Neural cell (in vitro differentiated cells): ENCODE measurements around the gene ERP44. TPM values are rescaled to one million over a fixed set of nuclear protein-coding genes. Genes with fewer than 3 reads are reported as not detected.

Experiments used
- H2AFZ ChIP-seq: fragments of 200-600, 300-800 bp; sonication (generic), shearing (Covaris generic); 2 replicates; pipeline ENCODE4 v1.6.0; 2014; ENCODE audit warnings: low read depth, mild to moderate bottlenecking, antibody characterized with exemption, low read length, moderate library complexity
- H3F3A ChIP-seq: fragments of 200-600 bp; shearing (Covaris generic); 2 replicates; pipeline ENCODE4 v1.6.1; 2016; ENCODE audit warnings: mild to moderate bottlenecking, moderate library complexity, mixed read lengths, antibody characterized with exemption, low read length; ENCODE audit not compliant: insufficient read depth, poor library complexity, severe bottlenecking
- H3K27ac ChIP-seq: fragments of 200-600, 300-800 bp; sonication (generic), shearing (Covaris generic); 2 replicates; pipeline ENCODE4 v1.5.1; 2014; ENCODE audit warnings: mild to moderate bottlenecking, low read length, moderate library complexity
- H3K27me3 ChIP-seq: fragments of 300-800, 200-600 bp; sonication (generic), shearing (Covaris generic); 2 replicates; pipeline ENCODE4 v1.6.0; 2014; ENCODE audit warnings: mild to moderate bottlenecking, low read depth, low read length, moderate library complexity; ENCODE audit not compliant: insufficient read depth
- H3K36me3 ChIP-seq: fragments of 300-800, 200-600 bp; sonication (generic), shearing (Covaris generic); 2 replicates; pipeline ENCODE4 v1.5.1; 2014; ENCODE audit warnings: mild to moderate bottlenecking, antibody characterized with exemption, low read length, moderate library complexity; ENCODE audit not compliant: insufficient read depth
- H3K4me2 ChIP-seq: fragments of 300-800, 200-600 bp; sonication (generic), shearing (Covaris generic); 2 replicates; pipeline ENCODE4 v1.6.0; 2014; ENCODE audit warnings: mild to moderate bottlenecking, low read length
- H3K4me3 ChIP-seq: fragments of 300-800, 200-600 bp; sonication (generic), shearing (Covaris generic); 2 replicates; pipeline ENCODE4 v1.5.1; 2014; ENCODE audit warnings: mild to moderate bottlenecking, low read length, moderate library complexity
- H3K79me2 ChIP-seq: fragments of 200-600 bp; shearing (Covaris generic); replicated peaks from 2 replicates; pipeline ENCODE4 v1.6.0; 2014; ENCODE audit warnings: mild to moderate bottlenecking, low read length, moderate library complexity; ENCODE audit not compliant: insufficient read depth
- H3K9ac ChIP-seq: fragments of 300-800, 200-600 bp; sonication (generic), shearing (Covaris generic); 2 replicates; pipeline ENCODE4 v1.6.1; 2016; ENCODE audit warnings: mild to moderate bottlenecking, low read length, mixed read lengths
- H3K9me2 ChIP-seq: fragments of 200-600 bp; shearing (Covaris generic); 2 replicates; pipeline ENCODE4 v1.6.1; 2016; ENCODE audit warnings: mild to moderate bottlenecking, low read length, mixed read lengths; ENCODE audit not compliant: insufficient read depth
- H3K9me3 ChIP-seq: fragments of 200-600, 300-800 bp; sonication (generic), shearing (Covaris generic); 2 replicates; pipeline ENCODE4 v1.6.1; 2016; ENCODE audit warnings: mild to moderate bottlenecking, mixed run types, low read length, moderate library complexity, mixed read lengths
- H4K20me1 ChIP-seq: fragments of 200-600 bp; shearing (Covaris generic); 2 replicates; pipeline ENCODE4 v1.6.1; 2016; ENCODE audit warnings: mild to moderate bottlenecking, mixed run types; ENCODE audit not compliant: insufficient read depth
- CTCF ChIP-seq: fragments of 450-650 bp; IDR thresholded peaks from 2 replicates; pipeline ENCODE4 v1.5.1; 2014; ENCODE audit warnings: antibody characterized with exemption, mild to moderate bottlenecking, moderate library complexity; ENCODE audit not compliant: poor library complexity, severe bottlenecking
- EP300 ChIP-seq: fragments of 450-650 bp; conservative IDR thresholded peaks from 2 replicates; pipeline ENCODE4 v1.6.1; 2014; ENCODE audit warnings: antibody characterized with exemption, mild to moderate bottlenecking, moderate library complexity; ENCODE audit not compliant: poor library complexity, severe bottlenecking
- EZH2 ChIP-seq: fragments of 200-600, 300-800 bp; shearing (Covaris generic), sonication (generic); IDR thresholded peaks from 2 replicates; pipeline ENCODE4 v1.6.1; 2014; ENCODE audit warnings: antibody characterized with exemption, low read length, borderline replicate concordance, mild to moderate bottlenecking; ENCODE audit not compliant: insufficient read depth, poor library complexity, severe bottlenecking
- MXI1 ChIP-seq: fragments of 450-650 bp; conservative IDR thresholded peaks from 2 replicates; pipeline ENCODE4 v1.6.1; 2014; ENCODE audit warnings: antibody characterized with exemption, mild to moderate bottlenecking; ENCODE audit not compliant: poor library complexity, severe bottlenecking
- POLR2AphosphoS5 ChIP-seq: IDR thresholded peaks from 2 replicates; pipeline ENCODE4 v1.6.1; 2012
- RAD21 ChIP-seq: fragments of 450-650 bp; conservative IDR thresholded peaks from 2 replicates; pipeline ENCODE4 v1.6.1; 2014; ENCODE audit warnings: antibody characterized with exemption, mild to moderate bottlenecking, moderate library complexity
- REST ChIP-seq: IDR thresholded peaks from 2 replicates; pipeline ENCODE4 v1.6.1; 2012; ENCODE audit warnings: borderline replicate concordance
- SMC3 ChIP-seq: fragments of 450-650 bp; conservative IDR thresholded peaks from 2 replicates; pipeline ENCODE4 v1.6.1; 2014; ENCODE audit warnings: antibody characterized with exemption, mild to moderate bottlenecking, moderate library complexity; ENCODE audit not compliant: poor library complexity
- TAF1 ChIP-seq: IDR thresholded peaks from 2 replicates; pipeline ENCODE4 v1.6.1; 2012; ENCODE audit warnings: low read depth
- polyA plus RNA-seq: library from polyadenylated mRNA; depleted of rRNA; stranded (reverse); fragments of >200 nt; gene quantifications from 2 replicates; pipeline ENCODE4 v1.2.3, GENCODE V29; 2014

The ERP44 gene
- polyA plus RNA-seq, 1 donor from 2014 or later, result 30.6 TPM

GRCh38 chr9:99970481-99970880, 128.3 kb downstream of the ERP44 start:
- H3K27ac ChIP-seq, result no peak overlapping the region
- H3K9me3 ChIP-seq, result no peaks in the 10 kb centered on the region
- H3K9me2 ChIP-seq, result no peaks in the 10 kb centered on the region
- H3K27me3 ChIP-seq, result no peaks in the 10 kb centered on the region
- H3F3A ChIP-seq, result no peaks in the 10 kb centered on the region
- H3K36me3 ChIP-seq, result no peaks in the 10 kb centered on the region
- no peak overlapping the region for H3K4me3 ChIP-seq
- no peak overlapping the region for H3K4me2 ChIP-seq
- no peak for TF ChIP-seq CTCF
- TF ChIP-seq TAF1, result no peak
- TF ChIP-seq EP300, result no peak
- no peak for TF ChIP-seq EZH2
- TF ChIP-seq SMC3, result no peak
- no peak for TF ChIP-seq RAD21
- no peak for TF ChIP-seq MXI1
- no peak for TF ChIP-seq REST
- TF ChIP-seq POLR2AphosphoS5, result no peak
- no peaks in the 10 kb centered on the region for H3K79me2 ChIP-seq
- H4K20me1 ChIP-seq, result no peaks in the 10 kb centered on the region
- H2AFZ ChIP-seq, result no peak overlapping the region
- H3K9ac ChIP-seq, result no peak overlapping the region

- no peak overlapping the region for H3K9ac ChIP-seq
- no peak overlapping the region for H2AFZ ChIP-seq
- peak overlapping the region; percentile 17 for H3K4me3 ChIP-seq
- H3K9me2 ChIP-seq, result no peaks in the 10 kb centered on the region
- TF ChIP-seq EP300 (peak; percentile 42), REST (no peak), TAF1 (no peak), POLR2AphosphoS5 (peak; percentile 55), MXI1 (no peak)
- H3K79me2 ChIP-seq, result no peaks in the 10 kb centered on the region
- H3F3A ChIP-seq, result no peaks in the 10 kb centered on the region
- H4K20me1 ChIP-seq, result no peaks in the 10 kb centered on the region
- no peaks in the 10 kb centered on the region for H3K27me3 ChIP-seq
- no peaks in the 10 kb centered on the region for H3K36me3 ChIP-seq
- H3K9me3 ChIP-seq, result no peaks in the 10 kb centered on the region
- H3K4me2 ChIP-seq, result no peak overlapping the region
- no peak overlapping the region for H3K27ac ChIP-seq
These were observed 131.3 kb downstream of the ERP44 start for GRCh38 chr9:99967457-99967856.
